ENCODE data around the gene IFT52.

IFT52 gene

GRCh38 chr20:43565758-43566104, 25.0 kb upstream of the IFT52 start:
- TF ChIP-seq CTCF (conservative IDR thresholded peaks at IDR 0.05; ENCODE audit: low read depth, low read length) = no peak

GRCh38 chr20:43567477-43567876, 23.3 kb upstream of the IFT52 start:
- no peak for DNase-seq (ENCODE audit: low read depth)
- TF ChIP-seq CTCF (conservative IDR thresholded peaks at IDR 0.05; ENCODE audit: low read depth, low read length) = no peak
- no peak overlapping the region for H3K4me3 ChIP-seq (ENCODE audit: low read depth, low read length)

More at GRCh38 chr20:43565758-43566104, 25.0 kb upstream of the IFT52 start:
- H3K4me3 ChIP-seq (ENCODE audit: low read depth, low read length) = no peak overlapping the region
- DNase-seq (ENCODE audit: low read depth) = no peak

- H3K4me3 ChIP-seq (ENCODE audit: low read depth, low read length) = no peak overlapping the region
- no peak for DNase-seq (ENCODE audit: low read depth)
- no peak for TF ChIP-seq CTCF (conservative IDR thresholded peaks at IDR 0.05; ENCODE audit: low read depth, low read length)
Measured at GRCh38 chr20:43568706-43569105, 22.0 kb upstream of the IFT52 start.

GRCh38 chr20:43569282-43569681, 21.5 kb upstream of the IFT52 start:
- TF ChIP-seq CTCF (conservative IDR thresholded peaks at IDR 0.05; ENCODE audit: low read depth, low read length) = no peak
- DNase-seq (ENCODE audit: low read depth) = no peak
- no peak overlapping the region for H3K4me3 ChIP-seq (ENCODE audit: low read depth, low read length)

- no peak overlapping the region for H3K4me3 ChIP-seq (ENCODE audit: low read depth, low read length)
- TF ChIP-seq CTCF (conservative IDR thresholded peaks at IDR 0.05; ENCODE audit: low read depth, low read length) = no peak
- DNase-seq (ENCODE audit: low read depth) = no peak
Measured at GRCh38 chr20:43570496-43570895, 20.2 kb upstream of the IFT52 start.

- H3K4me3 ChIP-seq (ENCODE audit: low read depth, low read length) = no peak overlapping the region
- no peak for TF ChIP-seq CTCF (conservative IDR thresholded peaks at IDR 0.05; ENCODE audit: low read depth, low read length)
- DNase-seq (ENCODE audit: low read depth) = no peak
Measured at GRCh38 chr20:43571310-43571709, 19.4 kb upstream of the IFT52 start.

GRCh38 chr20:43571771-43572170, 19.0 kb upstream of the IFT52 start:
- no peak for TF ChIP-seq CTCF (conservative IDR thresholded peaks at IDR 0.05; ENCODE audit: low read depth, low read length)
- no peak overlapping the region for H3K4me3 ChIP-seq (ENCODE audit: low read depth, low read length)
- DNase-seq (ENCODE audit: low read depth) = no peak

Data from choroid plexus epithelial cell (primary cell).